GM18526 (cell line): Measurements from ENCODE around the gene MPRIP.

Source experiments
- POLR2A ChIP-seq: IDR thresholded peaks from 3 replicates; pipeline ENCODE4 v1.6.1; 2011; ENCODE audit not compliant: insufficient read length; ENCODE audit errors: extremely low read depth

MPRIP gene

GRCh38 chr17:17146786-17147406 is 104.6 kb downstream of the MPRIP start:
- TF ChIP-seq POLR2A: no peak

GRCh38 chr17:17147821-17148220 is 105.6 kb downstream of the MPRIP start:
- no peak for TF ChIP-seq POLR2A

DNA sequence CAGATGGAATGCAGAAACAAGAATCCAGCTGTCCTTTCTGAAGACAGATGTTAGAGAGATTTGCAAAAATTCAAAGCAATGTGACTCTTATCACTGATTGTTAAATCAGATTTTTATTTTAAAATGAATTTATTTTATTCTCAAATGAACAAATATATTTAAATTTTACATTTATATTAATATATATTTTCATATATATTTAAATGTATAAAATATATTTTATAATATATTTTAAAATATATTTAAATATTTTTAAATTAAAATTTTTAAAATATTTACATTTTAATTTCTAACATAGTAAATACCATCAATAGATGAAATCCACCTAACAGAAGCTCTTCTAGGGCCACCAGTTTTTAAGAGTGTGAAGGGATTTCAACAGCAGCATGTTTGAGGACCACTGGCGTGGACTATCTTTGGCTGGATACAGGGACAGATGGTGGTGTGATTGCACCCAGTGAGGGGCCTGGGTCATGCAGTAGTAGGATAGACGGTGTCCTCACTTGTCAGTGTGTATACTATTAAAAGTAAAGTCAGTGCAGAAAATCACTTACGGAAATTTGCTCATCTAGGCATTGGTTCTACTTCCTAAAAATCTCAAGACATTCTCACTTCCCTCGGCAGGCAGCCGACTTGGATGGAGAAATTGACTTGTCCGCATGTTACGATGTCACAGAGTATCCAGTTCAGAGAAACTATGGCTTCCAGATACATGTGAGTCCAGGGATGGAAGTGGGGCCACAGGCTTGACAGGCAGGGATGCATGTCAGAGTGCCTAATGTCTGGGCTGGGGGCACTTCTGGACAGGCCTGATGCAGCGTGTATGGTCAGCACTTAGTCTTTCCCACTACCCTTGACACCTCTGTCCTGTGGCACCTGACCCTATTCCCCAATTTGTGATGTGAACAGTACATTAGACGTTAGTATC is 107.5 kb downstream of the MPRIP start:
- TF ChIP-seq POLR2A: no peak

DNA sequence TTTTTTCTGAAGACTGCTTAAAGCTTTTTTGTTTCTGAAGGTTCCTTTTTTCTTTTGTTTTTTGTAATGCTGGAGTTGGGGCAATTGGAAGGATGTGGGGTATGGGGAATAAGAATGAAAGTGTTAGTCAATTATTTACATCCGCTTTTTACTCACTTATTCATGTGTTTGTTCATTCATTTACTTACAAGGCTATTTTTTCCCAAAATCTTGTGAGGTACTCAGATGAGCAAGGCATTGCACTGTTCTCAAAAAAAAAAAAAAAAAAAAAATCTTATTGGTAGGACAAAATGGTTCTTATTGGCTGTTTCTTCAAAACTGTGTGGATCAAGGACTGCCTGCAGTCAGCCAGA is 108.2 kb downstream of the MPRIP start:
- no peak for TF ChIP-seq POLR2A

DNA sequence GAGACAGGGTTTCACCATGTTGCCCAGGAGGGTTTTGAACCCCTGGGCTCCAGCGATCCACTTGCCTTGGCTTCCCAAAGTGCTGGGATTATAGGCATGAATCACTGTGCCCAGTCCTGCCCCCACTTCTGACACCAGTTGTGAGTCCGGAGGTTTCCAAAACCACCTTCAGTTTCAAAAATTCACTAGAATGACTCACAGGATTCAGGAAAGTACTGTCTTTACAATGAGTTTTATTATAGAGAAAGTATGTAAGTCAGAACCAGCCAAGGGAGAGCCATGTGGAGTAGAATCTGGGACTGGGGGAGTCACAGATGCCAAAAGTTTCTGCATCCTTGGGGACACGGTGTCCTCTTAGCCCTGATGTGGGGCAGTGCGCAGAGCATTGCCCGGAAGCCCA is 108.8 kb downstream of the MPRIP start:
- no peak for TF ChIP-seq POLR2A

- TF ChIP-seq POLR2A: no peak
Observed at GRCh38 chr17:17151541-17151940, 109.3 kb downstream of the MPRIP start.

DNA sequence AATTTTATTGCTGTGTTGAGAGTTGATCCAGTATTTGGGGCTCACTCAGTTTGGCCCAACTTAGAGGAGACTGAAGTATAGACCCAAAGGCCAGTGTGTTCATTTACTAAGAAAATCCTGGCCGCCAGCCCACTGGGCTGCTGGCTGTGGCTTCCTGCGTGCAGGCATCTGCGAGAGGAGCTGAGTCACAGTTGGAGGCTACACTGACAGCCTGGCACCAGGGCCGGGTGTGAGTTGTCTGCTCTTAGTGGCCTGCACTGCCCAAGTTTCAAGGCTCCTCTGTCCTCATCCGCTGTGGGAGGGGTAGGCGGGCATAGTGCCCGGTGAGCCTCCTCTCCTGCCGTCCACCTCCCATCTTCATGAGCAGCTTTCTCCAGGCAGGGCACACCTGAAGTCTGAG is 109.7 kb downstream of the MPRIP start:
- TF ChIP-seq POLR2A: no peak

GRCh38 chr17:17152385-17152784 is 110.1 kb downstream of the MPRIP start:
- TF ChIP-seq POLR2A: no peak

DNA sequence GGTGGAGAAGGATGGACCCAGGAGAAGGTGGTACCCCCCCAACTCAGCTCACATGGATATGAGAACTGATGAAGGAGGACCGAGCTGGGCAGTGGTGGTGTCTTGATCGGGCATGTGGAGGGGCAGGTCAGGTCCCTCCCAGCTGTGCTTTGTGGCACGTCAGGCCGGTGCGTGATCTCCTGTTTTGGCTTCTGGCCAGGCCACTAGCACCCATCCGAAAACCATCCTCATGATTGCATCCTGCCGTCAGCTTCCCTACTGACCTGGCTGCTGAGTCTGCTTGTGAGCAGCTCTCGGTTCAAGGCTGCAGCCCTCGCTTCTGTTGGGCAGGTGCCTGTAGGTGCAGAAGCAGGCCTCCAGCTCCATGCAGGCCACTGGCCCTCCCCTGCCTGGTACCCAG is 110.8 kb downstream of the MPRIP start:
- no peak for TF ChIP-seq POLR2A

GRCh38 chr17:17153709-17154108 is 111.5 kb downstream of the MPRIP start:
- TF ChIP-seq POLR2A: no peak

- TF ChIP-seq POLR2A: no peak
Observed at GRCh38 chr17:17154556-17154955, 112.3 kb downstream of the MPRIP start.

DNA sequence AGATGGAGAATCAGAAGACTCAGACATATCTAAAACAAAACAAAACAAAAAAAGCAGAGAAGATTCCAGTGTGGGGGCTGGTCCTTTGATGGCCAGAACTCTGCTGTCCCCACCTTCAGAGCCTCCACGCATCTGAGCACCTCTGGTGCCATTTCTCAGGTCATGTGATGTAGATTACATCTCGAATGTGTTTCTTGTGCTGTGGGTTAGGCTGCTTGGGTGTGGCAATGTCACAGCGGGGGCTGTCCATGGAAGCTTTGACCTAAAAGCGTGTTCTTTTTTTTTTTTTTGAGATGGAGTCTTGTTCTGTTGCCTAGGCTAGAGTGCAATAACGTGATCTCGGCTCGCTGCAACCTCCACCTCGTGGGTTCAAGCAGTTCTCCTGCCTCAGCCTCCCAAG is 112.7 kb downstream of the MPRIP start:
- TF ChIP-seq POLR2A: no peak

GRCh38 chr17:17155568-17155967 is 113.3 kb downstream of the MPRIP start:
- no peak for TF ChIP-seq POLR2A

GRCh38 chr17:17156107-17156506 is 113.8 kb downstream of the MPRIP start:
- no peak for TF ChIP-seq POLR2A

DNA sequence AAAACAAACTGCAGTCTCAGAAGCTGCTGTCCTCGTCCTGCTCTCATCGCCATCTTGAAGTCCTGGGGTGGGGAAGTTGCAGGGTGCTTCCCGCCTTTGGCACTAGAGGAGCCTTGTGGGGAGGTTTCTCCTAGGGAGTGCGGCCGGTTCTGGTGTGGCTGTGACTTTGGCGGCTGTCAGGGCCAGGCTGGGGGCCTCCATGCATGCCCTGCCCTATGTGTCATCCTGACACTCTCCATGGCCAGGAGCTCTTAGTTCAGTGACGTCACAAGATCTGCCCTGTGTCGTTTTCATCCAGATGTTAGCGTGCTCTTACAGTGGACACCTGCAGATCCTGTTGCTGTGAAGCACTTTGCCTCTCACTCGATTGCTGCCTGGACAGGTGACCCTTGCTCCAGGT is 114.3 kb downstream of the MPRIP start:
- no peak for TF ChIP-seq POLR2A

- TF ChIP-seq POLR2A: no peak
Observed at GRCh38 chr17:17157041-17157440, 114.8 kb downstream of the MPRIP start.

DNA sequence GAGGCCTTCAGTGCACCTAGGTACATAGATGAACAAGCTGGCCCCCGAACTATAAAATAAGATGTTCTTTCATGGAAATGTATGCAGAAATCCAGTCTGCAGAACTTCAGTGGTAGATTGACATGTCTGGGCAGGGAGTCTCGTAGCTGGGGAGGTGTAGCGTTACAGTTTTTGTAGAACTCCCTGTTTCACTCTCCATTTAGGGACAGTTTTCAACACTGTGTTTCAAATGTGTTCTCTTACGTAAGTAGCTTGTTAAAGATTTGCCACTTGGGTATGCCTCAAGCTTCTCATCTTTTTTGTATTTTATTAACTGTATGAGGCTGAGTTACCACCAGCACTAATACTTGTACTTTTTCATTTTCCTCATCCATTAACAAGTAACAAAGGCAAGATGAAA is 117.3 kb downstream of the MPRIP start:
- no peak for TF ChIP-seq POLR2A
